Sigmoid colon (tissue), 7 donors: Measurements from ENCODE around the gene SLAMF9. TPM values are rescaled to one million over a fixed set of nuclear protein-coding genes. Genes with fewer than 3 reads are reported as not detected.

Experiments used
- DNase-seq: peaks from one replicate; pipeline ENCODE4 v3.0.0-alpha.2; 2019
- H3K27ac ChIP-seq, 4 donors: fragments of 200-600 bp; sonication (generic); one replicate each; pipeline ENCODE4 v1.5.1; 2016 to 2019; ENCODE audit warnings: mild to moderate bottlenecking in 1 of 4
- H3K27me3 ChIP-seq, 3 donors: fragments of 200-600 bp; sonication (generic); one replicate each; pipeline ENCODE4 v1.5.1; 2019; ENCODE audit warnings: mild to moderate bottlenecking in 1 of 3
- H3K36me3 ChIP-seq, 4 donors: fragments of 200-600 bp; sonication (generic); one replicate each; pipeline ENCODE4 v1.5.1; 2016 to 2019
- H3K4me1 ChIP-seq, 4 donors: fragments of 200-600 bp; sonication (generic); one replicate each; pipeline ENCODE4 v1.5.1; 2017 to 2019
- H3K4me3 ChIP-seq, 4 donors: fragments of 200-600 bp; sonication (generic); one replicate each; pipeline ENCODE4 v1.5.1; 2017 to 2019; ENCODE audit warnings: mild to moderate bottlenecking in 2 of 4, moderate library complexity in 1 of 4
- H3K9me3 ChIP-seq, 4 donors: fragments of 200-600 bp in 3 of 4; sonication (generic) in 3 of 4; one replicate each; pipeline versions ENCODE4 v1.5.1 to v1.6.1; 2013 to 2019
- CTCF ChIP-seq, 4 experiments: fragments of 450-650 bp in 3 of 4; fragments of 200-600 bp in 1 of 4; IDR thresholded peaks; one replicate each; pipeline ENCODE4 v1.5.1; 2016 to 2019; ENCODE audit warnings: antibody characterized with exemption in 4 of 4, mild to moderate bottlenecking in 3 of 4, moderate library complexity in 2 of 4
- EP300 ChIP-seq, 4 donors: sonication (generic); formaldehyde crosslinking; IDR thresholded peaks; one replicate each; pipeline ENCODE4 v1.6.1; 2017; ENCODE audit warnings: antibody characterized with exemption in 4 of 4
- POLR2A ChIP-seq, 2 donors: fragments of 450-650 bp; IDR thresholded peaks; one replicate each; pipeline ENCODE4 v1.6.1; 2016; ENCODE audit warnings: antibody characterized with exemption in 2 of 2, mild to moderate bottlenecking in 2 of 2, moderate library complexity in 2 of 2
- POLR2AphosphoS5 ChIP-seq, 4 donors: sonication (generic); formaldehyde crosslinking; IDR thresholded peaks; one replicate each; pipeline ENCODE4 v1.6.1; 2017; ENCODE audit warnings: antibody characterized with exemption in 4 of 4
- WGBS, 2 donors: extraction: QIAGEN DNeasy Blood & Tissue Kit; methylation state at CpG; one replicate each; pipeline ENCODE4 v1.1.7; 2013; 5-methylcytosine and 5-hydroxymethylcytosine counted together
- intact Hi-C: fragments of 100-400 bp; cut with DNase I; formaldehyde crosslinking; loops from one replicate; pipeline ENCODE4 v1.15.1; 2023
- polyA plus RNA-seq, 3 donors: library from polyadenylated mRNA; stranded (reverse); fragments of 200-250 nt; gene quantifications; one replicate each; pipeline ENCODE4 v1.2.3, GENCODE V29; 2013
- total RNA-seq, 4 donors: library from RNA; depleted of rRNA; stranded (reverse); fragments of >200 nt; gene quantifications; one replicate each; pipeline ENCODE4 v1.1.0, GENCODE V29; 2016
- donor health status: healthy with polysubstance abuse.
- donor health status: Bipolar disorder and iron deficiency.
- donor health status: healthy.

Gene SLAMF9
- total and polyA plus RNA-seq, 7 donors = 0.15 TPM; not detected in 6

- 97 to 98% methylated on average over 7 of the region's 7 CpGs for WGBS, 2 donors
- Histone ChIP-seq H3K9me3 (no peaks in the 10 kb centered on the region), H3K36me3 (no peaks in the 10 kb centered on the region), H3K4me3 (no peak overlapping the region), H3K27me3 (no peaks in the 10 kb centered on the region), H3K27ac (no peak overlapping the region), H3K4me1 (peaks cover 0 to 20% (median 15%) of the 10 kb centered on the region in 4 donors)
- no peak for TF ChIP-seq CTCF (IDR thresholded peaks at IDR 0.05)
- TF ChIP-seq POLR2A (IDR thresholded peaks at IDR 0.05) = no peak
- no peak for TF ChIP-seq POLR2AphosphoS5 (IDR thresholded peaks at IDR 0.05)
- no peak for TF ChIP-seq EP300 (IDR thresholded peaks at IDR 0.05)
- intact Hi-C loops = no loop called here
- DNase-seq = no peak
Measured at GRCh38 chr1:159980786-159981185, 26.7 kb upstream of the SLAMF9 start.

- no peaks in the 10 kb centered on the region for H3K27me3 ChIP-seq
- no peak overlapping the region for H3K4me3 ChIP-seq
- TF ChIP-seq EP300 (IDR thresholded peaks at IDR 0.05) (no peak), POLR2A (IDR thresholded peaks at IDR 0.05) (no peak), POLR2AphosphoS5 (IDR thresholded peaks at IDR 0.05) (no peak), CTCF (IDR thresholded peaks at IDR 0.05) (no peak)
- H3K4me1 ChIP-seq = peaks cover 0 to 20% (median 15%) of the 10 kb centered on the region in 4 donors
- intact Hi-C loops = no loop called here
- no peaks in the 10 kb centered on the region for H3K9me3 ChIP-seq
- WGBS, 2 donors = 71 to 83% methylated on average over 6 of the region's 6 CpGs
- no peak for DNase-seq
- no peak overlapping the region for H3K27ac ChIP-seq
- no peaks in the 10 kb centered on the region for H3K36me3 ChIP-seq
Measured at GRCh38 chr1:159980076-159980475, 26.0 kb upstream of the SLAMF9 start.

- Histone ChIP-seq H3K36me3 (no peaks in the 10 kb centered on the region), H3K9me3 (no peaks in the 10 kb centered on the region), H3K4me3 (no peak overlapping the region), H3K27ac (peak overlapping the region in 2 of 4 donors; percentile 36 to 52), H3K4me1 (peaks cover 0 to 20% (median 15%) of the 10 kb centered on the region in 4 donors), H3K27me3 (no peaks in the 10 kb centered on the region)
- intact Hi-C loops = no loop called here
- 75 to 87% methylated on average over 3 of the region's 3 CpGs for WGBS, 2 donors
- DNase-seq = no peak
- no peak for TF ChIP-seq POLR2A (IDR thresholded peaks at IDR 0.05)
- peak in 3 of 4 donors; percentile 20 to 53 (median 51) for TF ChIP-seq POLR2AphosphoS5 (IDR thresholded peaks at IDR 0.05)
Measured at GRCh38 chr1:159979257-159979656, 25.2 kb upstream of the SLAMF9 start.

GRCh38 chr1:159978107-159978398 lies 24.0 kb upstream of the SLAMF9 start:
- Histone ChIP-seq H3K27me3 (no peaks in the 10 kb centered on the region), H3K4me3 (no peak overlapping the region), H3K9me3 (no peaks in the 10 kb centered on the region), H3K36me3 (no peaks in the 10 kb centered on the region), H3K27ac (no peak overlapping the region), H3K4me1 (peaks cover 0 to 20% (median 15%) of the 10 kb centered on the region in 4 donors)
- no peak for TF ChIP-seq POLR2AphosphoS5 (IDR thresholded peaks at IDR 0.05)
- TF ChIP-seq EP300 (IDR thresholded peaks at IDR 0.05) = no peak
- TF ChIP-seq CTCF (IDR thresholded peaks at IDR 0.05) = no peak
- no peak for TF ChIP-seq POLR2A (IDR thresholded peaks at IDR 0.05)
- intact Hi-C loops = no loop called here
- 81 to 89% methylated on average over 2 of the region's 2 CpGs for WGBS, 2 donors
- no peak for DNase-seq

- intact Hi-C loops = no loop called here
- peaks cover 0 to 20% (median 15%) of the 10 kb centered on the region in 4 donors for H3K4me1 ChIP-seq
- no peaks in the 10 kb centered on the region for H3K27me3 ChIP-seq
- DNase-seq = no peak
- no peaks in the 10 kb centered on the region for H3K9me3 ChIP-seq
- TF ChIP-seq EP300 (IDR thresholded peaks at IDR 0.05) (no peak), POLR2A (IDR thresholded peaks at IDR 0.05) (no peak), CTCF (IDR thresholded peaks at IDR 0.05) (no peak), POLR2AphosphoS5 (IDR thresholded peaks at IDR 0.05) (no peak)
- WGBS, 2 donors = 87 to 94% methylated on average over 6 of the region's 6 CpGs
- no peak overlapping the region for H3K27ac ChIP-seq
- no peak overlapping the region for H3K4me3 ChIP-seq
- H3K36me3 ChIP-seq = no peaks in the 10 kb centered on the region
Measured at GRCh38 chr1:159977364-159978106, 23.5 kb upstream of the SLAMF9 start.
